ENCODE data around the gene LDLRAP1.
A peak's percentile ranks its signal among the peaks of the same experiment; 100 is the strongest.

Gene LDLRAP1

DNA sequence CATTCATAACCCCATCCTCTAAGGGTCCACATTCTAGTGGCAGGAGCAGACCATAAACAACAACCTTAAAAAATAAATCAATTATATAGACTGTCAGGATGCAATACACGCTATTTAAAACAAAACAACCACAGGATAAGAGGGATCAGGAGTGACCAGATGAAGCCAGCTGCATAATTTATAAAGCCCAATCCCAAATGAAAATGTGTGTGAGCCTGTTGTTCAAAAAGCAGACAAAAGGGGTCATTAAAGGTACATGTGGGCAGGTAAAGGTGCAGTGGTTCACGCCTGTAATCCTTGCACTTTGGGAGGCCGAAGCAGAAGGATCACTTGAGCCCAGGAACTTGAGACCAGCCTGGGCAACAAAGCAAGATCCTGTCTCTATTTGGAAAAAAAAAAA is 10.4 kb upstream of the LDLRAP1 start:
- H3K27ac ChIP-seq (ENCODE audit: low read length) = no peak overlapping the region
- peaks cover 0 to 3% of the 10 kb centered on the region in 2 donors for H3K27me3 ChIP-seq (ENCODE audit: control insufficient read depth in 1 of 2, insufficient read depth in 2 of 2, low read length in 2 of 2)
- H3K9me3 ChIP-seq (ENCODE audit: control insufficient read depth in 2 of 2, low read length in 2 of 2) = no peaks in the 10 kb centered on the region
- no peaks in the 10 kb centered on the region for H3K4me1 ChIP-seq (ENCODE audit: control insufficient read depth, insufficient read depth, low read length)
- no peak overlapping the region for H3K9ac ChIP-seq (ENCODE audit: low read length in 2 of 2)
- H3K4me3 ChIP-seq (ENCODE audit: low read length in 2 of 2) = no peak overlapping the region
- no peaks in the 10 kb centered on the region for H3K36me3 ChIP-seq (ENCODE audit: control insufficient read depth in 2 of 2, insufficient read depth in 2 of 2, low read length in 2 of 2)

- Histone ChIP-seq H3K9ac (ENCODE audit: low read length in 2 of 2) (no peak overlapping the region), H3K9me3 (ENCODE audit: control insufficient read depth in 2 of 2, low read length in 2 of 2) (no peaks in the 10 kb centered on the region), H3K36me3 (ENCODE audit: control insufficient read depth in 2 of 2, insufficient read depth in 2 of 2, low read length in 2 of 2) (no peaks in the 10 kb centered on the region), H3K27me3 (ENCODE audit: control insufficient read depth in 1 of 2, insufficient read depth in 2 of 2, low read length in 2 of 2) (peaks cover 0 to 3% of the 10 kb centered on the region in 2 donors), H3K4me3 (ENCODE audit: low read length in 2 of 2) (no peak overlapping the region), H3K4me1 (ENCODE audit: control insufficient read depth, insufficient read depth, low read length) (no peaks in the 10 kb centered on the region), H3K27ac (ENCODE audit: low read length) (no peak overlapping the region)
These were observed 9.5 kb upstream of the LDLRAP1 start for GRCh38 chr1:25533775-25534409.

- no peaks in the 10 kb centered on the region for H3K4me1 ChIP-seq (ENCODE audit: control insufficient read depth, insufficient read depth, low read length)
- no peak overlapping the region for H3K4me3 ChIP-seq (ENCODE audit: low read length in 2 of 2)
- H3K27me3 ChIP-seq (ENCODE audit: control insufficient read depth in 1 of 2, insufficient read depth in 2 of 2, low read length in 2 of 2) = peaks cover 0 to 3% of the 10 kb centered on the region in 2 donors
- H3K9ac ChIP-seq (ENCODE audit: low read length in 2 of 2) = no peak overlapping the region
- H3K9me3 ChIP-seq (ENCODE audit: control insufficient read depth in 2 of 2, low read length in 2 of 2) = no peaks in the 10 kb centered on the region
- no peak overlapping the region for H3K27ac ChIP-seq (ENCODE audit: low read length)
- no peaks in the 10 kb centered on the region for H3K36me3 ChIP-seq (ENCODE audit: control insufficient read depth in 2 of 2, insufficient read depth in 2 of 2, low read length in 2 of 2)
These were observed 9.0 kb upstream of the LDLRAP1 start for GRCh38 chr1:25534410-25534788.

GRCh38 chr1:25536124-25536523 is 7.3 kb upstream of the LDLRAP1 start:
- Histone ChIP-seq H3K9ac (ENCODE audit: low read length in 2 of 2) (no peak overlapping the region), H3K27me3 (ENCODE audit: control insufficient read depth in 1 of 2, insufficient read depth in 2 of 2, low read length in 2 of 2) (no peaks in the 10 kb centered on the region), H3K27ac (ENCODE audit: low read length) (no peak overlapping the region), H3K9me3 (ENCODE audit: control insufficient read depth in 2 of 2, low read length in 2 of 2) (no peaks in the 10 kb centered on the region), H3K4me3 (ENCODE audit: low read length in 2 of 2) (no peak overlapping the region), H3K36me3 (ENCODE audit: control insufficient read depth in 2 of 2, insufficient read depth in 2 of 2, low read length in 2 of 2) (no peaks in the 10 kb centered on the region), H3K4me1 (ENCODE audit: control insufficient read depth, insufficient read depth, low read length) (no peaks in the 10 kb centered on the region)

DNA sequence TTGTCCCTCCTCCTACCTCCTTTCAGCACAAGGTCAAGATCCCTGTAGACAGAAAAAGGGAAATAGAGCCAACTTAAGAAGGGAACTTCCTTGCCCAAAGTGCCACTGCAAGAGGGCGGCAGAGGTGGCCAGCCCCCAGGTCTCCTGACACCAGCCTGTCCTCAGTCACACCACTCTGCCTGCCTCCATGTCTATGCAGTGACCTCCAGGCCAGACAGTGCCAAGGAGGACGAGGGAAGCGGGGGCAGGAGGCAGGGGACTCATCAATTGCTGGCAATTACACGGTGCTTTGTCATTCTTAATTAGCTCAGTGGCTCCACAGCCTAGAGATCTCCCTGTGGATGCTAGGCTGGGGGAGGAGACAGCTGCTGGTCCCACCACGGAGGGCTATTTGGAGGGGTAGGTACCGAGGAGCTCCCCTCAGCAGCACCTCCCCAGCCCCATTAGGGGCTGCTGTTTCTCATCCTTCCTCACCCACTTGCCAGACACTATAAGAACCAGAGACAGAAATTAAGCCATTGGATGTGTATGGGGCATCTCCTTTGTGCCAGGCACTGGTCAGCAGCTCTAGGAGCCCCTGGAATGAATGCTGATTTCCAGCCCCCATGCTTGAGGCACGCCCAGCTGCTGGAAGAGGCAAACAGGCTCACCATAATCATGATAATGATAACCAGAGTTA is 6.1 kb upstream of the LDLRAP1 start:
- Histone ChIP-seq H3K9ac (ENCODE audit: low read length in 2 of 2) (no peak overlapping the region), H3K4me3 (ENCODE audit: low read length in 2 of 2) (no peak overlapping the region), H3K4me1 (ENCODE audit: control insufficient read depth, insufficient read depth, low read length) (peaks cover 3% of the 10 kb centered on the region), H3K36me3 (ENCODE audit: control insufficient read depth in 2 of 2, insufficient read depth in 2 of 2, low read length in 2 of 2) (no peaks in the 10 kb centered on the region), H3K27me3 (ENCODE audit: control insufficient read depth in 1 of 2, insufficient read depth in 2 of 2, low read length in 2 of 2) (no peaks in the 10 kb centered on the region), H3K27ac (ENCODE audit: low read length) (no peak overlapping the region), H3K9me3 (ENCODE audit: control insufficient read depth in 2 of 2, low read length in 2 of 2) (no peaks in the 10 kb centered on the region)

- Histone ChIP-seq H3K9me3 (ENCODE audit: control insufficient read depth in 2 of 2, low read length in 2 of 2) (no peaks in the 10 kb centered on the region), H3K4me1 (ENCODE audit: control insufficient read depth, insufficient read depth, low read length) (peaks cover 3% of the 10 kb centered on the region), H3K4me3 (ENCODE audit: low read length in 2 of 2) (no peak overlapping the region), H3K27ac (ENCODE audit: low read length) (no peak overlapping the region), H3K36me3 (ENCODE audit: control insufficient read depth in 2 of 2, insufficient read depth in 2 of 2, low read length in 2 of 2) (no peaks in the 10 kb centered on the region), H3K9ac (ENCODE audit: low read length in 2 of 2) (no peak overlapping the region), H3K27me3 (ENCODE audit: control insufficient read depth in 1 of 2, insufficient read depth in 2 of 2, low read length in 2 of 2) (no peaks in the 10 kb centered on the region)
These were observed 5.1 kb upstream of the LDLRAP1 start for GRCh38 chr1:25538191-25538767.

DNA sequence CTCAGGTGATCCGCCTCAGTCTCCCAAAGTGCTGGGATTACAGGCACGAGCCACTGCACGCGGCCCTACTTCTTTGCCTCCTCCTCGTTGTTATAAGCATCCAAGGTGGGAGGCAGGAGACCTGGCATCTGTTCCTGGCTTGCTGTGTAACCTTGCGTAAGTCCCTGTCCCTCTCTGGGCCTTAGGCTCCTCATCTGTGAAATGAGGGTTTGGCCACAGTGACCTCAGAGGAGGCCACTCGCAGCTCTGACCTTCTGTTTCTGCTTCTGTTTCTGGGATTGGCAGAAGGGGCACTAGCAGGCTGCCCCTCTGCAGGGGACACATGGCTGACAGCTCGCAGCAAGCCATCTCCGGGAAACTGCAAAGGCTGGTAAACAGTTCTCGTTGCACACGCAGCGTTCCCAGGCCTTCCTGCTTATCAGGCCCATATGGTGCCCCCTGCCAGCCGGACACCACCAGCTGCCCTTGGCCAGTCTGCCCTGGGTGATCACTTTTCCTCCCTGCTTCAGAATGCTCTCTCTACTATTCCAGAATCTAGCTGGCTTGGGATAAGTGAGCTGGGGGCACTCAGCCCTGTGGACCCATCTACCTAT is 2.6 kb upstream of the LDLRAP1 start:
- H3K9me3 ChIP-seq (ENCODE audit: control insufficient read depth in 2 of 2, low read length in 2 of 2) = no peaks in the 10 kb centered on the region
- peaks cover 23% of the 10 kb centered on the region for H3K4me1 ChIP-seq (ENCODE audit: control insufficient read depth, insufficient read depth, low read length)
- H3K9ac ChIP-seq (ENCODE audit: low read length in 2 of 2) = no peak overlapping the region
- no peaks in the 10 kb centered on the region for H3K27me3 ChIP-seq (ENCODE audit: control insufficient read depth in 1 of 2, insufficient read depth in 2 of 2, low read length in 2 of 2)
- H3K4me3 ChIP-seq (ENCODE audit: low read length in 2 of 2) = no peak overlapping the region
- H3K27ac ChIP-seq (ENCODE audit: low read length) = no peak overlapping the region
- no peaks in the 10 kb centered on the region for H3K36me3 ChIP-seq (ENCODE audit: control insufficient read depth in 2 of 2, insufficient read depth in 2 of 2, low read length in 2 of 2)

- Histone ChIP-seq H3K27ac (ENCODE audit: low read length) (no peak overlapping the region), H3K4me3 (ENCODE audit: low read length in 2 of 2) (no peak overlapping the region), H3K9ac (ENCODE audit: low read length in 2 of 2) (no peak overlapping the region), H3K27me3 (ENCODE audit: control insufficient read depth in 1 of 2, insufficient read depth in 2 of 2, low read length in 2 of 2) (no peaks in the 10 kb centered on the region), H3K9me3 (ENCODE audit: control insufficient read depth in 2 of 2, low read length in 2 of 2) (no peaks in the 10 kb centered on the region), H3K4me1 (ENCODE audit: control insufficient read depth, insufficient read depth, low read length) (peaks cover 28% of the 10 kb centered on the region), H3K36me3 (ENCODE audit: control insufficient read depth in 2 of 2, insufficient read depth in 2 of 2, low read length in 2 of 2) (no peaks in the 10 kb centered on the region)
These were observed 2.0 kb upstream of the LDLRAP1 start for GRCh38 chr1:25541425-25541824.

DNA sequence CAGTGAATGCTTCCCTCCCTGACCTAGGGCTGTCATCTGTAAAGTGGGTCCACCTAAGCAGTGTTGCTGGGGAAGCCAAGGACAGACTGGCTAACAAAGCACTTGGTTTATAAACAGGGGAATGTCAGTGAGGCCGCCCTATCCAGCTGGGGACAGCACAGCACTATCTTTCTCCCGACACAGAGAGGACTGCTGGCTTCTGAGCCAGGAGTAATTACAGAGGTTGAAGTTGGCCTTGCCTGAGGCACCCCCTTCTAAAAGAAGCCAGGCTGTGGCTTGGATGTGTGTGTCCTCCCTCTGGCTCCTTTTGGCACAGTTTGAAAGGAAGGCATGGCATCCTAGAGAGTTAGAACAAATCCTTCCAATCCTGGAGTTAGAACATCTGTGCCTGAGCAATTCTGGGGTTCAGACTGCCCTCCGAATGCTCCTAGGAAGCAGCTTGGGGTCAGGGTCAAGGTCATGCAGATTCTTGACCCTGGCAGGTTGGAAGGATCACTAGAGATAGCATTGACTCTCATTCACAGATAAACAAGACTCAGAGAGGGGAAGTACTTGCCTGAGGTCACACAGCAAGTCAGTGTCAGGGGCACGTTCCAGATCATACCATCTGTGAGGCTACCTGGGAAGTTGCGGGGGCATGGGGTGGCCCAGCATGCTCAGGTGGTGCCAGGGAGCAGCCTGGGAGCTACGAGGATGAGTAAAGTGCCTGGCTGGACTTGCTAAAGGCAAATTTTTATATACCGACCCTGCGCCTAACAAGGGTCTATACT is 1.3 kb upstream of the LDLRAP1 start:
- H3K9ac ChIP-seq (ENCODE audit: low read length in 2 of 2) = no peak overlapping the region
- peaks cover 28% of the 10 kb centered on the region for H3K4me1 ChIP-seq (ENCODE audit: control insufficient read depth, insufficient read depth, low read length)
- no peaks in the 10 kb centered on the region for H3K36me3 ChIP-seq (ENCODE audit: control insufficient read depth in 2 of 2, insufficient read depth in 2 of 2, low read length in 2 of 2)
- H3K27me3 ChIP-seq (ENCODE audit: control insufficient read depth in 1 of 2, insufficient read depth in 2 of 2, low read length in 2 of 2) = no peaks in the 10 kb centered on the region
- H3K4me3 ChIP-seq (ENCODE audit: low read length in 2 of 2) = no peak overlapping the region
- no peaks in the 10 kb centered on the region for H3K9me3 ChIP-seq (ENCODE audit: control insufficient read depth in 2 of 2, low read length in 2 of 2)
- H3K27ac ChIP-seq (ENCODE audit: low read length) = no peak overlapping the region

DNA sequence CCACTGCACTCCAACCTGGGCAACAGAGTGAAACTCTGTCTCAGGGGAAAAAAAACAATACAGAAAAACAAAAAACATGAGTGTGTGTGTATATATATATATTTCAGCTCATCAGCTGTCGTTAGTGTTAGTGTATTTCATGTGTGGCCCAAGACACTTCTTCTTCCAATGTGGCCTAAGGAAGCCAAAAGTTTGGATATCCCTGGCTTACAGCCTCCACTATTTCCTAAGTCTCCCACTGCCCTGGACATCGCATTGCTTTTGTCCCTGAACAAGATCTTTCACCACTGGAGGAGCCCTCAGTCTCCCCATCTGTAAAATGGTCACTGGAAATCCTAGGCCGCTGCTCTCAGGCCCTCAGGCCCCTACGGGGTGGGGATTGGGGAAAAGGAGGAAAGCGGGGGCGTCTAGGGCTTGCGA is 391 bp upstream of the LDLRAP1 start:
- no peaks in the 10 kb centered on the region for H3K36me3 ChIP-seq (ENCODE audit: control insufficient read depth in 2 of 2, insufficient read depth in 2 of 2, low read length in 2 of 2)
- peak overlapping the region; percentile 55 to 77 for H3K9ac ChIP-seq (ENCODE audit: low read length in 2 of 2)
- peaks cover 28% of the 10 kb centered on the region for H3K4me1 ChIP-seq (ENCODE audit: control insufficient read depth, insufficient read depth, low read length)
- H3K4me3 ChIP-seq (ENCODE audit: low read length in 2 of 2) = peak overlapping the region; percentile 72 to 83
- peak overlapping the region; percentile 55 for H3K27ac ChIP-seq (ENCODE audit: low read length)
- no peaks in the 10 kb centered on the region for H3K27me3 ChIP-seq (ENCODE audit: control insufficient read depth in 1 of 2, insufficient read depth in 2 of 2, low read length in 2 of 2)
- H3K9me3 ChIP-seq (ENCODE audit: control insufficient read depth in 2 of 2, low read length in 2 of 2) = no peaks in the 10 kb centered on the region
